ENCODE results near the gene AKIRIN1. TPM values are rescaled to one million over a fixed set of nuclear protein-coding genes. Genes with fewer than 3 reads are reported as not detected.
"Not testable (repeated sequence)": the region's sequence is repeated elsewhere in the genome, so short reads cannot be mapped to it uniquely, and the experiment has no call there.

AKIRIN1 gene
- total RNA-seq, 1 experiment from 2014 or later = 110 TPM

DNA sequence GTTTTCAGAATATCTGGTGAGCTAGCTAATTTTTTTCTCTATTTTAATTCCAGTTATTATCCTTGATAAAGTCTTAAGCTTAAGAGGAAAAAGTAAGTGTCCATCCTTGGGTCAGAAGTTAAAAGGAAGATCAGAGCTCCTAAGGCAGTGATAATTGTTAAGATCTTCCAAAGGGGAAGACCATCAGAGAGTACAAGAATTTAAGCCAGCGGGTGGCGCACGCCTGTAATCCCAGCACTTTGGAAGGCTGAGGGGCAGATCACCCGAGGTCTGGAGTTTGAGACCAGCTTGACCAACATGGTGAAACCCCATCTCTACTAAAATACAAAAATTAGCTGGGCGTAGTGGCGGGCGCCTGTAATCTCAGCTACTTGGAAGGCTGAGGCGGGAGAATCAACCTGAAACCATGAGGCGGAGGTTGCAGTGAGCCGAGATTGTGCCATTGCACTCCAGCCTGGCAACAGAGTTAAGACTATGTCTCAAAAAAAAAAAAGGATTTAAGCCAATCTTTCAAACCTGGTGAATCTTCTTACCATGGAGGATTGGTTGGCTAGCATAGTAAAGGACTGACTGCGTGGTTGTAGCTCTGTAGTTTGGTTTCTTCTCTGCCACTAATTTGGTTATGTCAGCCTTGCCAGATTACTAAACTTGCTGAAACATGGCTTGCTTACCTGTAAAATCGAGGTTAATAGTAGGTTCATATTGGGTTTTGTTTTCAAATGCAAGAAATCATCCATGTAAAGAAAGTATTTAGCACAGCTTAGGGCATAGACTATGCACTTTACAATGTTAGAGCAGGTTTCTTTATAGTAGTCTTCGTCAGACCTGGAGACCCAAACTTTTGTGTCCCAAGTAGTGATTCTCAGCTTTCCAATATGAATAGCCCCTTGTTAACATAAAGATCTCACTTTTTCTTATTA, 15.9 kb downstream of the AKIRIN1 start:
- H3K36me3 ChIP-seq = peaks cover 74% of the 10 kb centered on the region
- H3K9me3 ChIP-seq (replicated peaks) = no peaks in the 10 kb centered on the region
- H3K4me1 ChIP-seq = no peaks in the 10 kb centered on the region
- no peak overlapping the region for H3K4me3 ChIP-seq
- no peak overlapping the region for H3K27ac ChIP-seq
- DNase-seq = no peak
- H3K27me3 ChIP-seq = no peaks in the 10 kb centered on the region

DNA sequence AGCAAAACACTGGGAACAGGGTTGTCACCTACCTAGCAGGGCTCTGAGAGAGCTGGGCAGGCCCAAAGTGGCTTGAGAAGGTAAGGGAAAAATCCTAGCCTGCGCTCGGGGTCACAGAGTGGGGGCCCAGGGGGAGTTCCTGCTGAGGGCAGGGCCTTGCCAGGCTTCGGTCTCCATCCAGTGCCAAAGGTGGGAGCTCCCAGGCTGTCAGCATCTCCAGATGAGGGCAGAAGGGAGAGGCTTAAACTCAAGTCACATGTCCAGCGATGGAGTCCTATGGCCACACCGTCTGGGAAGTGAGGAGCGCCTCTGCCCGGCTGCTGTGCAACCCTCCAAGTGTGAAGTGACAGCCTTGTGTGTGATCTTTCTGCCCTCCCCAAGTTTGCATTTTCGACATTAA, 23.9 kb downstream of the AKIRIN1 start:
- H3K4me1 ChIP-seq; H3K27me3 ChIP-seq; H3K9me3 ChIP-seq (replicated peaks); H3K27ac ChIP-seq; DNase-seq; H3K4me3 ChIP-seq; H3K36me3 ChIP-seq: not testable (repeated sequence)

DNA sequence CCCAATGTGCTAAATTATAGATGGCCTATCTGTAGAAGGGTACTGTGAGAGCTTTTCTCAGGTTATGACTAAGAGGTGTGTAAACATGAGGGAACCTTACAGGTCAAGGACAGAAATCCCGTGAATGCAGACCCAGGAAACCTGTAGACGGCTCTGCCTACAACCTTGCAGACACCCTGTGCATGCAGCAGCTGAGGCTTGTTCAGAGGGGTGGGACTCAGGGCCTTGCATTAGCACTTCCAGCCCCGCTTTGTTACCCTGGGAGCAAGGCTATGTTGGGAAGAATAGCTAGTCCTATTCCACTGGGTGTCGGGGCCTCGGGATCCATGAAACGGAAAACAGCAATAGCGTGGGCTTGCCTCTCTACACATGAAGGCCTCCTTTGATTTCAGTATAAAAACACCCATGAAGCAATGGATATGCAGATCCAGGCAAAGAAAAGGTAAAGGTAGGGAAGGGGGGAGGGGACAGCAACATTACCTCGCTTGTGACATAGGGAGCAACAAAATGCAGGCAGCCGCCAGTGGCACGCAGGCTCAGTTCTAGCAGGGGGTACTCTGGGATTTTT, 25.6 kb downstream of the AKIRIN1 start:
- Histone ChIP-seq H3K36me3 (peaks cover 3% of the 10 kb centered on the region), H3K4me1 (no peaks in the 10 kb centered on the region), H3K27ac (no peak overlapping the region), H3K4me3 (no peak overlapping the region), H3K9me3 (replicated peaks) (no peaks in the 10 kb centered on the region), H3K27me3 (no peaks in the 10 kb centered on the region)
- DNase-seq = no peak

DNA sequence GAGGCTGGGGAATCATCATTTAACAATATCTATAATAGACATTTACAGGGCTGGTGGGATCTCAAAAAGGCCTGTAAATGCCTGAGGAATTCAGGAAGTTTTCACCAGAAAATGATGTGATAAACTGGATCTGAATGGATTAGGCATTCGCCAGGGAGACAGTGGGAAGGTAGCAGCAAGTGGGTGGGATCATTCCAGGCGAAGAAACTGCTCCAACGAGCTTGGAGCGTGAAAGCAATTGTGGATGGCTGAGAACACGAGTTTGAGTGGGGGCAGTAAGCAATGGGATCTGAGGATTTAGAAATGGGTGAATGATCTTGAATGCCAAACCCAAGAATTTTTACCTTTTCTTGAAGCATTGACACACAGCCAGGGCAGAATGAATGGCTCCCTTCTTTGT, 26.2 kb downstream of the AKIRIN1 start:
- no peaks in the 10 kb centered on the region for H3K27me3 ChIP-seq
- no peaks in the 10 kb centered on the region for H3K36me3 ChIP-seq
- H3K4me3 ChIP-seq = no peak overlapping the region
- no peak for DNase-seq
- no peaks in the 10 kb centered on the region for H3K9me3 ChIP-seq (replicated peaks)
- H3K4me1 ChIP-seq = no peaks in the 10 kb centered on the region
- H3K27ac ChIP-seq = no peak overlapping the region

DNA sequence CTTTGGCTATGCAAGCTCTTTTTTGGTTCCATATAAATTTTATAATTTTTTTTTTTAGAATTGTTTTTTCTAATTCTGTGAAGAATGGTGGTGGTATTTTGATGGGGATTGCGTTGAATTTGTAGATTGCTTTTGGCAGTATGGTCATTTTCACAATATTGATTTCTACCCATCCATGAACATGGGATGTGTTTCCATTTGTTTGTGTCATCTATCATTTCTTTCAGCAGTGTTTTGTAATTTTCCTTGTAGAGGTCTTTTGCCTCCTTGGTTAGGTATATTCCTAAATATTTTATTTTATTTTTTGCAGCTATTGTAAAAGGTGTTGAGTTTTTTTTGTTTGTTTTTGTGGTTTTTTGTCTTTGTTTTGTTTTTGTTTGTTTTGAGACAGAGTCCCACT, 29.4 kb downstream of the AKIRIN1 start:
- not testable (repeated sequence) for H3K27me3 ChIP-seq; H3K4me1 ChIP-seq; H3K27ac ChIP-seq; H3K9me3 ChIP-seq (replicated peaks); H3K4me3 ChIP-seq; DNase-seq; H3K36me3 ChIP-seq

DNA sequence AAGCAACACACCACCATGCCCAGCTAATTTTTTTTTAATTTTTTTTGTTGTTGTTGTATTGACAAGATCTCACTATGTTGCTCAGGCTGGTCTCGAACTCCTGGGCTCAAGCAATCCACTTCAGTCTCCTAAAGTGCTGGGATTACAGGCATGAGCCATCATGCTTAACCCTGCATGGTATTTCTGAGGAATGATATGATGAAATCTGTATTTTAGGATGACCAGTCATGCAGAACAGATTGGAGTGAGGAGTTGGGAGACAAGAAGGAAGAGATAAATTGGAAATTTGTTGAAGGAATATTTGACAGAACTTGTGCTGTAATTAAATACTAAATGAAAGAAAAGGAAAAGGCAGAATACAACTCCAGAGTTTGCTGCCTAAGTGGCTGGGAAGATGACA, 30.4 kb downstream of the AKIRIN1 start:
- H3K27me3 ChIP-seq = no peaks in the 10 kb centered on the region
- H3K9me3 ChIP-seq (replicated peaks) = no peaks in the 10 kb centered on the region
- H3K27ac ChIP-seq = no peak overlapping the region
- DNase-seq = no peak
- H3K4me1 ChIP-seq = peaks cover 2% of the 10 kb centered on the region; the same call in 1 of the 2 replicates
- H3K36me3 ChIP-seq = no peaks in the 10 kb centered on the region
- H3K4me3 ChIP-seq = no peak overlapping the region

DNA sequence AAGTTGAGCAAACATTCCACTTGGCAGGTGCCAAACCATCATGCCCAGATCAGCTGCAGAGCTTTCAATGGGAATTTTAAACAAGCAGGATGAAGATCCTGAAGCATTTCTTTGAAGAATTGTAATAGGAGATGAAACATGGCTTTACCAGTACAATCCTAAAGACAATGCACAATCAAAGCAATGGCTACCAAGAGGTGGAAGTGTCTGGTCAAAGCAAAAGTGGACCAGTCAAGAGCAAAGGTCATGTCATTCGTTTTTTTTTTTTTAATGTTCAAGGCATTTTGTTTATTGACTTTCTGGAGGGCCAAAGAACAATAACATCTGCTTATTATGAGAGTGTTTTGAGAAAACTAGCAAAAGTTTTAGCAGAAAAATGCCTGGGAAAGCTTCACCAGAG, 32.1 kb downstream of the AKIRIN1 start:
- no peak for DNase-seq
- Histone ChIP-seq H3K27ac (no peak overlapping the region), H3K4me1 (peaks cover 2% of the 10 kb centered on the region; the same call in 1 of the 2 replicates), H3K9me3 (replicated peaks) (no peaks in the 10 kb centered on the region), H3K4me3 (no peak overlapping the region), H3K36me3 (peaks cover 4% of the 10 kb centered on the region; the same call in 1 of the 2 replicates), H3K27me3 (no peaks in the 10 kb centered on the region)

DNA sequence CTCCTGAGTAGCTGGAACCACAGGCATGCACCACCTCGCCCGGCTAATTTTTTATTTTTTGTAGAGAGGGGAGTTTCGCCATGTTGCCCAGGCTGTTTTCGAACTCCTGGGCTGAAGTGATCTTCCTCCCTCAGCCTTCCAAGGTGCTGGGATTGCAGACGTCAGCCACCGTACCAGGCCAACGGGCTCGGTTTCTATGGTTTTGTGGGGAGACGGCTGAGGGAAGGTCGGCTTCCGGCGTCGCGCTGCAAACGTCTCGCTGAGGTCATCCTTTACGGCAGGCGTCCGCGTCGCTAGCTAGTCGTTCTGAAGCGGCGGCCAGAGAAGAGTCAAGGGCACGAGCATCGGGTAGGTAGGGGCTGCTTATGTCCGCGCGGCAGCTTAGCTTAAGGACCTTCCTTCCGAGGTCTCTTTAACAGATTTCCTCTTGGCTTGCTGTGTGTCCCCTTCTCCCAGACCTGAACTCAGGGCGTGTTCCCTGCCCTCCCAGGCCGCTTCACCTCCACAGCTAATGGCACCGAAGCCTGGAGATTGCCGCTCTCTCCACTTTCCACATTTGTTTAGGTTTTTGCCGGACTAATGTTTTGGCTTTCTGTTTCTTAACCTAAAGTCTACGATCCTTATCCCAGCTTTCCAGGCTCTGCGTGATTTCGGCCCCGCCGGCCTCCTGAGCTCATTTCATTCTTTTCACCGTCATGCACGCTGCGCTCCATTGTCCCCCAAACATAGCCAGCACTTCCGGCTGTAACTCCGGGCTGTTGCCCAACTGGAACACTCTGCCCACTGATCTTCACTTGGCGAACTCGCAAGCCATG, 35.2 kb downstream of the AKIRIN1 start, which contains the start of gene NDUFS5:
TSS of gene NDUFS5 (plus strand) at position 300 of the 815 bp plus-strand sequence. CDS start 2,375 bp downstream, outside the sequence.
- Histone ChIP-seq H3K4me1 (peaks cover 2% of the 10 kb centered on the region; the same call in 1 of the 2 replicates), H3K4me3 (peak within 1 kb of the TSS; percentile 75), H3K36me3 (peaks cover 31% of the 10 kb centered on the region), H3K27me3 (no peaks in the 10 kb centered on the region), H3K27ac (peak within 1 kb of the TSS; percentile 77), H3K9me3 (replicated peaks) (no peaks in the 10 kb centered on the region)
- DNase-seq = peak; percentile 90 to 93

DNA sequence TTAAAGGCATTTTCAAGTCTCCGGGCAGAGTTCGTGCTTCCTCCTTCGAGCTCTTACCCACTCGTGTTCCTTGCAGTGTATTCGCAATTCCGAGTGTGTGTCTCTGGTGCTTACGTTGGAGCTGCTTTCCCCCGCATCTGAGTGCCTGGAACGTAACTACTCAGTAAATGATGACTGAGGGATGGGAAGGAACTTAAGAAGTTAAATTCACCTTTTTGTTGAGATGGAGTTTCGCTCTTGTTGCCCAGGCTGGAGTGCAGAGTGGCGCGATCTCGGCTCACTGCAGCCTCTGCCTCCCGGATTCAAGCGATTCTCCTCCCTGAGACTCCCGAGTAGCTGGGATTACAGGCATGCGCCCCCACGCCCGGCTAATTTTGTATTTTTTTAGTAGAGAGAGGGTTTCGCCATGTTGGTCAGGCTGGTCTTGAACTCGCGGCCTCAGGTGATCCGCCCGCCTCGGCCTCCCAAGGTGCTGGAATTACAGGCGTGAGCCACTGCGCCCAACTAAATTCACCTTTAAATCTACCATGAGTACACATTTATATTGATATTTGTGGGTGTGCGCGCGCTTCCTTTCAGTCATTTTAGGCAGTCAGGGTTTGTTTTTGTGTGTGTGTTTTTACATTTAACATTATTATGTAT, 35.9 kb downstream of the AKIRIN1 start:
- Histone ChIP-seq H3K4me3 (peak overlapping the region; percentile 75), H3K27me3 (no peaks in the 10 kb centered on the region), H3K9me3 (replicated peaks) (no peaks in the 10 kb centered on the region), H3K27ac (peak overlapping the region; percentile 77), H3K36me3 (peaks cover 37% of the 10 kb centered on the region), H3K4me1 (peaks cover 2% of the 10 kb centered on the region; the same call in 1 of the 2 replicates)
- no peak for DNase-seq

DNA sequence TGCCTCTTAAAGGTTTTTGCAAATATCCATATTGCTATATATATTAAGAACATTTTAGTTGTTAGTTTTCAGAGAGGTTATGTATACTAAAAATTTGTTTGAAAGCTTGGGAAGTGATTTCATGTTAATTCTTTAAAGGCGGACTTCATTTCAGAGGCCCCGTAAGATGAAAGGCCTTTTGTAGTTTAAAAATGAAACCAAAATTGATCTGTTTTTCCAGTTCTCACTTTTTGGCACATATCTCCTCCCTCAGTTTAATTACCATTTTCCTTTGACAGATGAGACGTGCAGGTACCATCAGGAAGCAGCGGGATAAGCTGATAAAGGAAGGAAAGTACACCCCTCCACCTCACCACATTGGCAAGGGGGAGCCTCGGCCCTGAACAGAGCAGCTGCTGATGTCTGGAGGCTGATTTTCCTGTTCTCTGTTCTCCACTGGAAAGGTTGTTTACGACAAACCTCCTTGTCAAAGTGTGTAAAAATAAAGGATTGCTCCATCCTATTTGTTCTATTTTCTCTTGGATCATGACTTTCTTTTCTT, 43.1 kb downstream of the AKIRIN1 start:
- Histone ChIP-seq H3K27me3 (no peaks in the 10 kb centered on the region), H3K36me3 (peaks cover 73% of the 10 kb centered on the region), H3K4me1 (no peaks in the 10 kb centered on the region), H3K27ac (no peak overlapping the region), H3K4me3 (no peak overlapping the region), H3K9me3 (replicated peaks) (no peaks in the 10 kb centered on the region)
- no peak for DNase-seq

DNA sequence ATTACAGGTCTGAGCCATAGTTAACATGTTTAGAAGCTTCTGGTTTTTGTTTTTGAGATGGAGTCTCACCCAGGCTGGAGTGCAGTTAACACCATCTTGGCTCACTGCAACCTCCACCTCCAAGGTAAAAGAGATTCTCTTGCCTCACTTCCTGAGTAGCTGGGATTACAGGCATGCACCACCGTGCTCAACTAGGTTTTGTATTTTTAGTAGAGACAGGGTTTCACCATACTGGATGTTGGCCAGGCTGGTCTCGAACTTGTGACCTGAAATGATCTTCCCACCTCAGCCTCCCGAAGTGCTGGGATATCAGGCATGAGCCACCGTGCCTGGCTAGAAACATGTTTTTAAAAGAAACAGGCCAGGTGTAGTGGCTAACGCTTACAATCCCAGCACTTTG, 45.6 kb downstream of the AKIRIN1 start:
- Histone ChIP-seq H3K4me3 (no peak overlapping the region), H3K27ac (no peak overlapping the region), H3K36me3 (peaks cover 54% of the 10 kb centered on the region), H3K27me3 (no peaks in the 10 kb centered on the region), H3K4me1 (no peaks in the 10 kb centered on the region), H3K9me3 (replicated peaks) (no peaks in the 10 kb centered on the region)
- no peak for DNase-seq

DNA sequence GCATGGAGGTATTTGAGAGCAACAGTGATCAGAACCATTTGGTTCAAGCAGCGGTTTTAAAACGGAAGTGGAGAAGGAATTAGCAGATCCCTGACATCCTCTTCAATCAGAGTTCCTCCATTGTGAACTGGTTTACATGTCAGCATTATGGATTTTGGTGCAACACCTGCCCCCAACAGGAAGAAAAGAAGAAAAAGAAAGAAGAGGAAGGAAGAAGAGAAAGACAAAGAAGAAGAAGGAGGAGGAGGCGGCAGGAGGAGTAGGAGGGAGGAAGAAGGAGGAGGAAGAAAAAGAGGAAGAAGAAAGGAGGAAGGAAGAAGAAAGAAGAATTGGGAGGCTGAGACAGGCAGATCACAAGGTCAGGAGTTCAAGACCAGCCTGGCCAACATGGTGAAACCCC, 52.4 kb downstream of the AKIRIN1 start:
- Histone ChIP-seq H3K27me3 (no peaks in the 10 kb centered on the region), H3K27ac (no peak overlapping the region), H3K4me3 (no peak overlapping the region), H3K4me1 (no peaks in the 10 kb centered on the region), H3K36me3 (peaks cover 1% of the 10 kb centered on the region; the same call in 1 of the 2 replicates), H3K9me3 (replicated peaks) (no peaks in the 10 kb centered on the region)
- no peak for DNase-seq

DNA sequence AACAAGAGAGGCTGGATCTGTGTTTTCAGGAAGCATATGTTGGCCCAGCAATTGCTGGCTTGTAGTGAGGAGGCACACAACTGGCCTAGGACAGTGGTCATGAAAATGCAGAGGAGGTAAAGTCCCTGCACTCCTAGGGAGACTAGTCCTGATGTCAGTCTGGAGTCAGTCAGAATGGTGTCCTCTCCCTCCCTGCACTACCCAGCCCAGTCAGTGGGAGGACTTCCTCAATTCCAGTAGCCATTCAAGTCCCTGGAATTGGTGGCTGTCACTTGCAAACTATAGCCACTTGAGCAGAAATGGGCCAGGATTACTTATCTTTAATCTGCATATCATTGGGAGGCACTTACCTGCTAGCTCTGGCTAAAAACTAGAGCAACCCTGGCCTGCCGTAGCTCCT, 53.7 kb downstream of the AKIRIN1 start:
- no peaks in the 10 kb centered on the region for H3K9me3 ChIP-seq (replicated peaks)
- no peak overlapping the region for H3K4me3 ChIP-seq
- no peak for DNase-seq
- H3K36me3 ChIP-seq = no peaks in the 10 kb centered on the region
- H3K4me1 ChIP-seq = no peaks in the 10 kb centered on the region
- no peak overlapping the region for H3K27ac ChIP-seq
- H3K27me3 ChIP-seq = no peaks in the 10 kb centered on the region

DNA sequence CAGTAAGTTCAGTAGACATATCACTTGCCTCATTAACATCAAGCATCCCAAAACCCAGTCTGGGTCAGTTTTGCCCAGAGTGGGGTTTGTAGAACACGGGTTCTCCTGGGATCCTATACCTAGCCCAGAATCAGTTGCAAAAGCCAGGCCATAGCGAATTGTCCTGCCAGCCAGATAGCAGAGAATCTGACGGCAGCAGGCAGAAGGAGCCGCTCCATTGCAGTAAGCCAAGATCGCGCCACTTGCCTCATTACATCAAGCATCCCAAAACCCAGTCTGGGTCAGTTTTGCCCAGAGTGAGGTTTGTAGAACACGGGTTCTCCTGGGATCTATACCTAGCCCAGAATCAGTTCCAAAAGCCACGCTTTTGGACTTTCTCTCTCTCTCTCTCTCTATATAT, 54.2 kb downstream of the AKIRIN1 start:
- no peak overlapping the region for H3K4me3 ChIP-seq
- no peaks in the 10 kb centered on the region for H3K9me3 ChIP-seq (replicated peaks)
- H3K4me1 ChIP-seq = no peaks in the 10 kb centered on the region
- H3K36me3 ChIP-seq = no peaks in the 10 kb centered on the region
- H3K27ac ChIP-seq = no peak overlapping the region
- no peaks in the 10 kb centered on the region for H3K27me3 ChIP-seq
- DNase-seq = no peak

All from SJCRH30 (cell line).